ENCODE data around the gene BRD2. TPM values are rescaled to one million over a fixed set of nuclear protein-coding genes. Genes with fewer than 3 reads are reported as not detected.
A peak's percentile ranks its signal among the peaks of the same experiment; 100 is the strongest.

Gene BRD2
- total and polyA plus RNA-seq, 4 donors: 71.0 to 181 (median 156) TPM

DNA sequence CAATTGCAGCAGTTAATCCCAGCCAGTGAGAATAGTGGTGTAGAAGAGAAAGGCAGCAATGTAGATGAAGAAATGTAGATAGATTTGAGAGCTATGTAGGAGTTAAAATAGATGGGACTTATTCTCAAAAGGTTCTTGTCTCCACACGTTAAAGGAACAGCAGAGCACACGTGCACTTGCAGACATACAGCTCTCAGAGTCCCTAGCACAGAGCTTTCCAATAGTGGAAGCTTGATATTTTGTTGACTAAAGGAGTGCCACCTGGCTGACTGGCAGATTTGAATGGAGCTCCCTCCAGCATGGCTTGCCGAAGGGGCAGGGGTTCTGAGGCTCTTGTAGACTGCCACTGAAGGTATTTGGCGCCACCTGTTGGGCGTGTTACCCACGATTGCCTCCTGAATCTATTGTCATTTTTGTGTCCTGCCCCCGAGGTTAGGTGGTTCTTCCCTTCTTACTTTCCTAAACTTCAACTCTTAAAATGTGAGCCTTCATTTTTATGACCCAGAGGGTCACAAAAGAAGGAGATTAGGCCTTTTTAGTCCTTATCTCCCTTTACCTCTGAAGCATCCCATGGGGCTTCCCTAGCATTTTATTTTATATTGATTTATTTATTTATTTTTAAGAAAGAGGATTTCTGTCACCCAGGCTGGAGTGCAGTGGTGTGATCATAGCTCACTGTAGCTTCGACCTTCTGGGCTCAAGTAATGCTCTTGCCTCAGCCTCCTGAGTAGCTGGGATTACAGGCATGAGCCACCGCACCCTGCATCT lies 16.4 kb downstream of the BRD2 start:
- H3K27ac ChIP-seq (ENCODE audit: low read depth in 1 of 2, low read length in 2 of 2): no peak overlapping the region
- H3K9me3 ChIP-seq (ENCODE audit: control insufficient read depth, low read length): no peaks in the 10 kb centered on the region
- H3K36me3 ChIP-seq (ENCODE audit: control insufficient read depth in 1 of 2, insufficient read depth in 2 of 2, low read length in 1 of 2): peaks cover 0 to 3% of the 10 kb centered on the region in 2 donors
- no peak overlapping the region for H3K4me3 ChIP-seq (ENCODE audit: low read length in 2 of 2)
- no peaks in the 10 kb centered on the region for H3K27me3 ChIP-seq (ENCODE audit: control insufficient read depth in 1 of 2, insufficient read depth in 2 of 2, low read length in 1 of 2)
- peak; percentile 93 to 96 for DNase-seq
- peak; percentile 84 for ATAC-seq (ENCODE audit: low FRiP score)
- H3K4me1 ChIP-seq (ENCODE audit: control insufficient read depth in 1 of 2, insufficient read depth in 2 of 2, low read length in 2 of 2): no peaks in the 10 kb centered on the region
- intact Hi-C loops (cut with DNase I): loop anchor here (1.0 to 2.0 kb wide), 4 partner anchors 50 to 100 kb away; no protein-coding TSS in a partner anchor
- WGBS, 2 donors: 12 to 13% methylated on average over 9 of the region's 9 CpGs

DNA sequence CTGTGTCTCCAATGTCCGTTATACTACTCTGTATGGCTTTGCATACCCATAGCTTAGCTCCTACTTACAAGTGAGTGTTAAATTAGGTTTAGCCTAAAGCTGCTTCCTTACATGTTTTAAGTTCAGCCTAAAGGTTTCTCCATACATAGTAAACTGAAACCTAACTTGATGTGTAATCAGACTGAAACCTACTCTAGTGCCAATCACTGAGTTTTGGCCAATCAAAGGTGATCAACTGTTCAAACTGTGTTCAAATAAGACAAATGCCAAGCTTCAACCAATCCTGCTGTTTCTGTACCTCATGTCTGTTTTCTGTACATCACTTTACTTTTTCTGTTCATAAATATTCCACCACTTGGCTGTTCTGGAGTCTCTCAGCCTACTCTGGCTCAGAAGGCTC lies 21.0 kb downstream of the BRD2 start:
- Histone ChIP-seq H3K4me1 (ENCODE audit: control insufficient read depth in 1 of 2, insufficient read depth in 2 of 2, low read length in 2 of 2) (no peaks in the 10 kb centered on the region), H3K27me3 (ENCODE audit: control insufficient read depth in 1 of 2, insufficient read depth in 2 of 2, low read length in 1 of 2) (no peaks in the 10 kb centered on the region), H3K4me3 (ENCODE audit: low read length in 2 of 2) (no peak overlapping the region), H3K27ac (ENCODE audit: low read depth in 1 of 2, low read length in 2 of 2) (no peak overlapping the region), H3K36me3 (ENCODE audit: control insufficient read depth in 1 of 2, insufficient read depth in 2 of 2, low read length in 1 of 2) (no peaks in the 10 kb centered on the region), H3K9me3 (ENCODE audit: control insufficient read depth, low read length) (no peaks in the 10 kb centered on the region)
- intact Hi-C loops (cut with DNase I): no loop called here
- DNase-seq: no peak
- ATAC-seq (ENCODE audit: low FRiP score): no peak
- 84 to 89% methylated on average over 1 of the region's 1 CpG for WGBS, 2 donors

DNA sequence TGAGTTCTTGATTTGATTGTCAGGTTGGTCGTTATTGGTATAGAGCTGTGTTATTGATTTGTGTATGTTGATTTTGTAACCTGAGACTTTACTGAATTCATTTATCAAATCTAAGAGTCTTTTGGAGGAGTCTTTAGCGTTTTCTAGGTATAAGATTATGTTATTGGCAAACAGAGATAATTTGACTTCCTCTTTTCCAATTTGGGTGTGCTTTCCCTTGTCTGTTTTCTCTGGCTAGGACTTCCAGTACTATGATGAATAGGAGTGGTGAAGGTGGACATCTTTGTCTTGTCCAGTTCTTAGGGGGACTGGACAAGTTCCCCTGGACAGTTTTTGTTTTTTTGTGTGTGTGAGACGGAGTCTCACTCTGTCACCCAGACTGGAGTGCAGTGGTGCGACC lies 23.6 kb downstream of the BRD2 start:
- H3K27me3 ChIP-seq (ENCODE audit: control insufficient read depth in 1 of 2, insufficient read depth in 2 of 2, low read length in 1 of 2): no peaks in the 10 kb centered on the region
- ATAC-seq (ENCODE audit: low FRiP score): no peak

DNA sequence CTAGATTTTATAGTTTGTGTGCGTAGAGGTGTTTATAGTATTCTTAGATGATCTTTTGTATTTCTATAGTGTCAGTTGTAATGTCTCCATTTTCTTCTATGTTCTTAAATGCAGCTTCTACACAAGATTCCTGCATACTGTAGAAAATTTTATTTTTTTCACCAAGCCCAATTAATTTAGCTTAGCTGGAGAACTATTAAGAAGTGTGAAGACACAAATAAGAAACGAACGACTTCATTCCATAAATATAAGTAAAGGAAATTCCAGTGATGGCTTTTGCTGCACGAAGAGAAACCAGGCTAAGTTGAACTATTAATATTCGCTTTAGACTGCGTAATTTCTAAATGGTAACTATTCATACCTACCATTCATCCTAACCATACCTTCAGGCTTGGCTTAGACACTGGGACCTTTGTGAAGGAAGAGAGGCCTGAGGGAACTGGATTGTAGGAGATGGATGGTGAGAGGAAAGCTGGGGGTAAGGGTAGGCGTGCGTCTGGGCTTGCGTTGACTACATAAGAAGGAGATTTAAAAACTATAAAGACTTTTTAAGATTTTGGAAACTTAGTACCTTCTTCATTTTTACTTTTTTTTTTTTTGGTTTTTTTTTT lies 25.1 kb downstream of the BRD2 start:
- Histone ChIP-seq H3K9me3 (ENCODE audit: control insufficient read depth, low read length) (no peaks in the 10 kb centered on the region), H3K27me3 (ENCODE audit: control insufficient read depth in 1 of 2, insufficient read depth in 2 of 2, low read length in 1 of 2) (no peaks in the 10 kb centered on the region), H3K27ac (ENCODE audit: low read depth in 1 of 2, low read length in 2 of 2) (no peak overlapping the region), H3K36me3 (ENCODE audit: control insufficient read depth in 1 of 2, insufficient read depth in 2 of 2, low read length in 1 of 2) (no peaks in the 10 kb centered on the region), H3K4me3 (ENCODE audit: low read length in 2 of 2) (no peak overlapping the region), H3K4me1 (ENCODE audit: control insufficient read depth in 1 of 2, insufficient read depth in 2 of 2, low read length in 2 of 2) (no peaks in the 10 kb centered on the region)
- ATAC-seq (ENCODE audit: low FRiP score) (no peak), DNase-seq (no peak)
- intact Hi-C loops (cut with DNase I): no loop called here
- 87 to 88% methylated on average over 9 of the region's 9 CpGs for WGBS, 2 donors

More for the DNA sequence above, 23.6 kb downstream of the BRD2 start:
- H3K27ac ChIP-seq (ENCODE audit: low read depth in 1 of 2, low read length in 2 of 2): no peak overlapping the region
- 64 to 76% methylated on average over 4 of the region's 4 CpGs for WGBS, 2 donors
- intact Hi-C loops (cut with DNase I): no loop called here
- H3K36me3 ChIP-seq (ENCODE audit: control insufficient read depth in 1 of 2, insufficient read depth in 2 of 2, low read length in 1 of 2): no peaks in the 10 kb centered on the region
- no peak overlapping the region for H3K4me3 ChIP-seq (ENCODE audit: low read length in 2 of 2)
- no peaks in the 10 kb centered on the region for H3K9me3 ChIP-seq (ENCODE audit: control insufficient read depth, low read length)
- H3K4me1 ChIP-seq (ENCODE audit: control insufficient read depth in 1 of 2, insufficient read depth in 2 of 2, low read length in 2 of 2): no peaks in the 10 kb centered on the region
- no peak for DNase-seq

DNA sequence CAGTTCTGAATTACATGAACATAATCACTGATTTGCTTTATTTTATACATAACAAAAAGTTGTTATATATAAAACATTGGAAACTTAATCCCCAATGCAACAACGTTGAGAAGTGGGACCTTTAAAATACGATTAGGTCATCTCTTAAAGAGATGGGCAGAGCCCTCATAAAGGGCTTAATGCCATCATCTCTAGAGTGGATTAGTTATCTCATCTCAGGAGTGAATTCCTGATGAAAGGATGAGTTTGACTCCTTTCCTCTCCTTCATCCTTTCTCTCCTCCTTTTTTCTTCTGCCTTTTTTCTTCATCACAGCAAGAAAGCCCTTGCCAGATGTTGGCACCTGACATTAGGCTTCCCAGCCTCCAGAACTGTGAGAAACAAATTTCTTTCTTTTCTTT lies 27.1 kb downstream of the BRD2 start:
- H3K4me3 ChIP-seq (ENCODE audit: low read length in 2 of 2): no peak overlapping the region
- H3K27ac ChIP-seq (ENCODE audit: low read depth in 1 of 2, low read length in 2 of 2): no peak overlapping the region
- DNase-seq (no peak), ATAC-seq (ENCODE audit: low FRiP score) (no peak)
- H3K27me3 ChIP-seq (ENCODE audit: control insufficient read depth in 1 of 2, insufficient read depth in 2 of 2, low read length in 1 of 2): no peaks in the 10 kb centered on the region
- H3K4me1 ChIP-seq (ENCODE audit: control insufficient read depth in 1 of 2, insufficient read depth in 2 of 2, low read length in 2 of 2): no peaks in the 10 kb centered on the region
- intact Hi-C loops (cut with DNase I): no loop called here
- no peaks in the 10 kb centered on the region for H3K36me3 ChIP-seq (ENCODE audit: control insufficient read depth in 1 of 2, insufficient read depth in 2 of 2, low read length in 1 of 2)
- 41 to 44% methylated on average over 2 of the region's 2 CpGs for WGBS, 2 donors
- no peaks in the 10 kb centered on the region for H3K9me3 ChIP-seq (ENCODE audit: control insufficient read depth, low read length)

DNA sequence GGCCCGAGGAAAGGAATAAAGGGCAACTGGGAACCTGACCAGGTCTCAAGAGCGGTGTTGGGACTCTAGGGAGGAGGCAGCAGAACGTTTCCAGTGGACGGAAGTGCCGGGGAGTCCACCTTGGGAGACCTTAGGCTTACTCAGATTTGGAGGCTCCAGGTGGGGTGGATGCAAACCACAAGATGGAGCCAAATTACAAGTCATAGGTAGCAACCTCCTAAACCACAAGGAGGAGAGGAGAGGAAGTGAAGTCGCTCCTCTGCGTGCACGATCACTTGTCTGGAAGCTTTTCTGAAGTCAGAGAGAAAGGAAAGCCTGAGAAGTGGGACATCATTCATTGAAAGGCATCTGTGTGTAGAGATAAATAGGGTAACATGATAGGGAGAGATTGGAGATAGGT lies 31.7 kb downstream of the BRD2 start:
- H3K4me1 ChIP-seq (ENCODE audit: control insufficient read depth in 1 of 2, insufficient read depth in 2 of 2, low read length in 2 of 2): no peaks in the 10 kb centered on the region
- peaks cover 0 to 2% of the 10 kb centered on the region in 2 donors for H3K27me3 ChIP-seq (ENCODE audit: control insufficient read depth in 1 of 2, insufficient read depth in 2 of 2, low read length in 1 of 2)
- no peaks in the 10 kb centered on the region for H3K9me3 ChIP-seq (ENCODE audit: control insufficient read depth, low read length)
- intact Hi-C loops (cut with DNase I): no loop called here
- no peak overlapping the region for H3K4me3 ChIP-seq (ENCODE audit: low read length in 2 of 2)
- no peak for ATAC-seq (ENCODE audit: low FRiP score)
- H3K27ac ChIP-seq (ENCODE audit: low read depth in 1 of 2, low read length in 2 of 2): no peak overlapping the region
- DNase-seq: no peak
- no peaks in the 10 kb centered on the region for H3K36me3 ChIP-seq (ENCODE audit: control insufficient read depth in 1 of 2, insufficient read depth in 2 of 2, low read length in 1 of 2)
- 38 to 42% methylated on average over 8 of the region's 8 CpGs for WGBS, 2 donors

DNA sequence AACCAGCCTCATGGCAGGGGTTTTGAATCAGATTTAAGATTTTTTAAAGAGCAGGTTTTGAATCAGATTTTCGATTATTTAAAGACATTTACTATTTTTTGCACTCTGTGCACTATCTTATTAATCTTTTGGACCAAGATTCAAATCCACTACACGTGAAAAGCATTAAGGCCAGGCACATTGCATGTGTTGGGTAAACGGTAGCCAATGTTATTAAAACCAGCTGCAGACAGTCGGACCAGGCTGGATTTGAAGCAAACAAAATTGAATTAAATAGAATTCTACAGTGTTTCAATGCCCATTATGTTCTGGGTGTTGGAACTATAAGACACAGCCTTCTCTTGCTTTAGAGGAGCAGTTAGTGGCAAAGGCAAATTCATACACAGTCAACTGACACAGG lies 33.3 kb downstream of the BRD2 start:
- Histone ChIP-seq H3K4me3 (ENCODE audit: low read length in 2 of 2) (no peak overlapping the region), H3K4me1 (ENCODE audit: control insufficient read depth in 1 of 2, insufficient read depth in 2 of 2, low read length in 2 of 2) (no peaks in the 10 kb centered on the region), H3K27me3 (ENCODE audit: control insufficient read depth in 1 of 2, insufficient read depth in 2 of 2, low read length in 1 of 2) (peaks cover 0 to 2% of the 10 kb centered on the region in 2 donors), H3K27ac (ENCODE audit: low read depth in 1 of 2, low read length in 2 of 2) (no peak overlapping the region), H3K9me3 (ENCODE audit: control insufficient read depth, low read length) (no peaks in the 10 kb centered on the region), H3K36me3 (ENCODE audit: control insufficient read depth in 1 of 2, insufficient read depth in 2 of 2, low read length in 1 of 2) (no peaks in the 10 kb centered on the region)
- intact Hi-C loops (cut with DNase I): no loop called here
- DNase-seq (no peak), ATAC-seq (ENCODE audit: low FRiP score) (no peak)
- WGBS, 2 donors: 49 to 68% methylated on average over 4 of the region's 4 CpGs

DNA sequence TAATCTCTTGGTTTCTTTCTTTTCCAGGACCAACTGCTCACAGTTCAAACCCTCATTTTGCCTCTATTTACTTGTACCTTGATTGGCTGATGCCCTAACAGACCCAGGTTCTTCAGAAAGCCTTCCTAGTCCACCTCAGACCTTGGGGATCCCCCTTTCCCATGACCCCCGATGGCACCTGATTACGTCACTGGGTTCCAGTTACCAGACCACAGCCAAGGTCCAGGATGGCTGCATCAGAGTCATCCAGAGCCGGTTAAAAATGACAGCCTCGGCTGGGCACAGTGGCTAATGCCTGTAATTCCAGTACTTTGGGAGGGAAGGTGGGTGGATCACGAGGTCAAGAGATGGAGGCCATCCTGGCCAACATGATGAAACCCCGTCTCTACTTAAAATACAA lies 36.5 kb downstream of the BRD2 start:
- intact Hi-C loops (cut with DNase I): no loop called here
- peaks cover 0 to 2% of the 10 kb centered on the region in 2 donors for H3K27me3 ChIP-seq (ENCODE audit: control insufficient read depth in 1 of 2, insufficient read depth in 2 of 2, low read length in 1 of 2)
- no peak overlapping the region for H3K4me3 ChIP-seq (ENCODE audit: low read length in 2 of 2)
- H3K4me1 ChIP-seq (ENCODE audit: control insufficient read depth in 1 of 2, insufficient read depth in 2 of 2, low read length in 2 of 2): no peaks in the 10 kb centered on the region
- no peaks in the 10 kb centered on the region for H3K9me3 ChIP-seq (ENCODE audit: control insufficient read depth, low read length)
- 75 to 87% methylated on average over 6 of the region's 6 CpGs for WGBS, 2 donors
- ATAC-seq (ENCODE audit: low FRiP score) (no peak), DNase-seq (no peak)
- no peak overlapping the region for H3K27ac ChIP-seq (ENCODE audit: low read depth in 1 of 2, low read length in 2 of 2)
- H3K36me3 ChIP-seq (ENCODE audit: control insufficient read depth in 1 of 2, insufficient read depth in 2 of 2, low read length in 1 of 2): no peaks in the 10 kb centered on the region

DNA sequence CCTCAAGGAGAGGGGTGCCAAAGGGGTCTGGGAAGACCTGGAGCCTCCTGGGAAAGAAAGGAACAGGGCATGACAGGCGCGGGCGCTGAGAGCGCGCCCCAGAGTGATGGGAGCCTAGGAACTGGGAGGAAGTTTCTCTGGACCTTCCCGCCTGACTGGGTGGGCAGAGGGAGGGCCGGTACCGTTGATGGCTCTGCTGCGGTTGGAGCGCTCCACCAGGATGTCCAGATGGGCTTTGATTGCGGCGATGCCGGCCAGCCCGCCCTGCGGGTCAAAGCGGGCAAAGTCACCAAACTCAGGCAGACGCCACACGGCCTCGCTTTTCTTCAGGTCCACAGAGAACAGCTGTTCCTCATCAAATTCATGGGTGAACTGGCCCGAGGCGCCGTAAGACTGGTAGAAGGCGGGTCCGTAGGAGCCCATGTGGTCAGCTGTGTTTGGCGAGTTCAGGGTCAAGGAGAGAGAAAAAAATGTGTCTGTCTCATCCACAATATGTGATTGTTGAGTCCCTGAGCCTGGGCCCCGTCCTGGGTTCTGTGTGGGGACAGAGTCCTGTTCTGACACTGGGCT lies 39.5 kb downstream of the BRD2 start:
- Histone ChIP-seq H3K27ac (ENCODE audit: low read depth in 1 of 2, low read length in 2 of 2) (no peak overlapping the region), H3K27me3 (ENCODE audit: control insufficient read depth in 1 of 2, insufficient read depth in 2 of 2, low read length in 1 of 2) (peaks cover 0 to 2% of the 10 kb centered on the region in 2 donors), H3K36me3 (ENCODE audit: control insufficient read depth in 1 of 2, insufficient read depth in 2 of 2, low read length in 1 of 2) (no peaks in the 10 kb centered on the region), H3K4me1 (ENCODE audit: control insufficient read depth in 1 of 2, insufficient read depth in 2 of 2, low read length in 2 of 2) (no peaks in the 10 kb centered on the region), H3K9me3 (ENCODE audit: control insufficient read depth, low read length) (no peaks in the 10 kb centered on the region), H3K4me3 (ENCODE audit: low read length in 2 of 2) (no peak overlapping the region)
- ATAC-seq (ENCODE audit: low FRiP score) (no peak), DNase-seq (no peak)
- WGBS, 2 donors: 62 to 75% methylated on average over 26 of the region's 26 CpGs
- intact Hi-C loops (cut with DNase I): no loop called here
